PC-9 (cell line): ENCODE data around the gene SP6.

ENCODE experiments used
- CTCF ChIP-seq: fragments of 200-600 bp; sonication (generic); conservative IDR thresholded peaks from 2 replicates; pipeline ENCODE4 v1.6.1; 2017; ENCODE audit warnings: mixed run types, antibody characterized with exemption, mild to moderate bottlenecking, moderate library complexity
- EZH2 ChIP-seq: fragments of 200-600 bp; sonication (generic); IDR thresholded peaks from 2 replicates; pipeline ENCODE4 v1.8.0; 2017; ENCODE audit warnings: antibody characterized with exemption, low read depth

DNA sequence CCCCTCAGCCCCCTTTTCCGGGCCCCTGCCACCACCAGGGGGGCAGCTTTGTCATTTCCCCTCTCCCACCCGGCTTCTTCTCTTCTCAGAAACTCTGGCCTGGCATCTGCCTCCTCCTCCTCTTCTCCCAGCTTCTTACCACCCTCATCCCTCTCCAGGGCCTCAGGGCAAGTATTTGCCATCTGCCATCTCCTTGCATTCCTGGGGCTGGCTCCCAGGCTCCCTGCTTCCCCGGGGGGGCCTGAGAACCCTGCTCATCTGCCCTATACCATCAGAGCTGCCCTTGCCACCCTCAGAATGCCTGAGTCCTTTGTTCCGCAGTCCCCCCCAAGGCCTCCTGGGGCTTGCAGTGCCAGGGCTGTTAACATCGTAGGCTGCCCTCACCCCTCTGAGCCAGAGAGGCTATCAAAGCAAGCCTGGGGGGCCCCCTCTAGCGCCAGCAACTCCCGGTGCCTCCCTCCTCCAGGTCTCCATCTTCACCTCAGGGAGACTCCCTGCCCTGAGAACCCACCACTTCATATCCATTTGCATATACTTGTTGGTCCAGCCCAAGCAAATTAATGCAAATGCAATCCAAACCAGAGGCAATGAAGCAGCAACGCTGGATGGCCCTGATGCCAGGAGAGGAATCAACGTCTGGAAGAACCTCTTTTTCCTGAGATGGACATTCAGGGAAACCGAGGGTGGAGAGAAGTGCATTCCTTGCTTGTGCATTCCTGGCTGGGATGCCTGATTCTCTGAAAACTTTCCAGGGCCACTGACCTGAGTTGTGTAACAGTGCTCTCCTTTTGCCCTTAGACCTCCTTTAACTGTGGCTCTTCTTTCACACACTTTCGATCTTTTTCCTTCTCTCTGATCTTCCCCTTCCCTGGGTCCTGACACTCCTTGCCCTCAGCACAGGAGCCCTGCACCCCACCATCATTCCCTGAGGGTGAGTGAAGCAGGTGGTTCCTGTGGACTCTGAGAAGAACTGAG, 24.3 kb upstream of the SP6 start:
- no peak for TF ChIP-seq CTCF
- TF ChIP-seq EZH2, result no peak
